ENCODE data around the gene ERGIC1.
A peak's percentile ranks its signal among the peaks of the same experiment; 100 is the strongest.

The ERGIC1 gene

DNA sequence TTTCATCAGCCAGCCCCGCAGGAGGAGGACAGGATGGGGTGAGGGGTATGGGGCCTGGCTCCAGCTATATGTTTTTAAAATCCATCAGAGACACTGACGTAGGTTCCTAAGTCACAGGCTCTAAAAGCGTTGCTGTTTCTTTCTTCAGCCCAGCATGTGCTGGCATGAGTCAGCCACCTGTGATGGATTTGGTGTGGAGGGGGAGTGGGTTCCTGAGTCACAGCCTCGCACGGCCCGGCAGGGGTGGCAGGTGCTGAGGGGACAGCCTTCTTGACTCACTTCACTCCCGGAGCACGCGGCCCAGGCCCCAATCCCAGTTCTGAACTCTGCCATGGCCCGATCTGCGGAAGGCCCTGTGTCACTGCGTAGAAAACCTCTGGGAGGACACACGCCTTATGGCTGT is 86.4 kb downstream of the ERGIC1 start:
- ATAC-seq (no peak), DNase-seq (no peak)
- Mint-ChIP-seq H3K27me3 (no peaks in the 10 kb centered on the region), H3K27ac (no peak overlapping the region), H3K9me3 (no peaks in the 10 kb centered on the region), H3K36me3 (ENCODE audit: low read depth) (peaks cover 4% of the 10 kb centered on the region), H3K4me3 (no peak overlapping the region), H3K4me1 (peaks cover 24% of the 10 kb centered on the region)

DNA sequence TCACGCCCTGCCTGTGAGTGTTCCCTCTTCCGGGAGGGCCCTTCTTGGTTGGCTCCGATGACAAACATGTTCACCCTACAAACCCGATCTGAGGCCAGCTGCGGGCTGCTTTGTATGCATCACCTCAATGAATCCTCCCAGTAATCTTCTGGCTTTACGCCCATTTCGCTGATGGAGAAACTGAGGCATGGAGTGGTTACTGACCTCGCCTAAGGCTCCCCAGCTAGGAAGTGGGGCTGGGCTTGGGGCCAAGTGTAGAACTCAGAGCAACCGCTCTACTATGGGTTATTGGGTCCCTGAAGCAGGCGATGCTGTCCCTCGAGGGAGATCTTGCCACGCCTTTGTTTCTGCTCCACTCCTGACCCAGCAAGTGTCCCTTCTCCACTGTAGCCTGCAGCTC is 86.9 kb downstream of the ERGIC1 start:
- DNase-seq (no peak), ATAC-seq (no peak)
- Mint-ChIP-seq H3K4me3 (no peak overlapping the region), H3K27ac (no peak overlapping the region), H3K36me3 (ENCODE audit: low read depth) (peaks cover 4% of the 10 kb centered on the region), H3K27me3 (no peaks in the 10 kb centered on the region), H3K4me1 (peaks cover 24% of the 10 kb centered on the region), H3K9me3 (no peaks in the 10 kb centered on the region)

DNA sequence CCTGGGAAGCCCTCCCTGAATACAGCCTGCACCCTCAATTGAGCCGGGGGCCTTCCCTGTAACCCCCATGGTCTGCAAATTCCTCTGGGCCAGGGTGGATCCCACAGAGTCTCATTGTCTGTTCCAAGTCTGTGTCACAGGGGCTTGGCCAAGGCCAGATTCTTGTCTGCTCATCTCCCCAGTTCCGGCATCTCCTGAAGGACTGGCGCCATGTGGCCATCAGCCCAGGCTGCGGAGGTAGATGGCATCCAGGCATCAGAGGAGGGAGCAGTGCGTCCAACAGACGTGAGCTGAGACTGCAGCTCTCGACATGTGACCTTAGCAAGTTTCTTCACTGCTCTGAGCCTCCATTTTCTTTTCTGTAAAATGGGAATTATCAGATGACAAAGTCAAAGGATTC is 87.9 kb downstream of the ERGIC1 start:
- H3K4me3 Mint-ChIP-seq: no peak overlapping the region
- H3K9me3 Mint-ChIP-seq: no peaks in the 10 kb centered on the region
- H3K36me3 Mint-ChIP-seq (ENCODE audit: low read depth): peaks cover 4% of the 10 kb centered on the region
- H3K27ac Mint-ChIP-seq: no peak overlapping the region
- ATAC-seq (no peak), DNase-seq (no peak)
- peaks cover 24% of the 10 kb centered on the region for H3K4me1 Mint-ChIP-seq
- no peaks in the 10 kb centered on the region for H3K27me3 Mint-ChIP-seq

DNA sequence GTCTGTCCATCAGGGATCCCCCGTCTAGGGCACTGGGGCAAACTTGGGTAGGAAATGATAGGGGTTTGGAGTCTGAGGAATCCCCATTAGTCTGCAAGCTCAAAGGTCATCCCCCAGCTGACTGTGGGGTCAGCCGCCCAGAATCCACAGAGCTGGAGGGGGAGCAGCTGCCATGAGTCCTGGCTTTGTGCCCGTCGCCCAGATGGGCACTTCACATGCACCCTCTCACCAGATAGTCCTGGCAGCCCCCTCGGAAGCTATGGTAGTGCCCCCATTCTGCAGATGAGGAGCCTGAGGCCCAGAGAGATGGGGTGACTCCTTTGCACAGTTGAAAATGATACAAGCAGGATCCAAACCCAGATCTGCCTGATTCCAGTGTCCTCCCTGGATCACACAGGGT is 89.5 kb downstream of the ERGIC1 start:
- Mint-ChIP-seq H3K4me3 (no peak overlapping the region), H3K27ac (no peak overlapping the region), H3K4me1 (peaks cover 15% of the 10 kb centered on the region), H3K36me3 (ENCODE audit: low read depth) (peaks cover 6% of the 10 kb centered on the region), H3K9me3 (no peaks in the 10 kb centered on the region), H3K27me3 (no peaks in the 10 kb centered on the region)
- DNase-seq (no peak), ATAC-seq (no peak)

DNA sequence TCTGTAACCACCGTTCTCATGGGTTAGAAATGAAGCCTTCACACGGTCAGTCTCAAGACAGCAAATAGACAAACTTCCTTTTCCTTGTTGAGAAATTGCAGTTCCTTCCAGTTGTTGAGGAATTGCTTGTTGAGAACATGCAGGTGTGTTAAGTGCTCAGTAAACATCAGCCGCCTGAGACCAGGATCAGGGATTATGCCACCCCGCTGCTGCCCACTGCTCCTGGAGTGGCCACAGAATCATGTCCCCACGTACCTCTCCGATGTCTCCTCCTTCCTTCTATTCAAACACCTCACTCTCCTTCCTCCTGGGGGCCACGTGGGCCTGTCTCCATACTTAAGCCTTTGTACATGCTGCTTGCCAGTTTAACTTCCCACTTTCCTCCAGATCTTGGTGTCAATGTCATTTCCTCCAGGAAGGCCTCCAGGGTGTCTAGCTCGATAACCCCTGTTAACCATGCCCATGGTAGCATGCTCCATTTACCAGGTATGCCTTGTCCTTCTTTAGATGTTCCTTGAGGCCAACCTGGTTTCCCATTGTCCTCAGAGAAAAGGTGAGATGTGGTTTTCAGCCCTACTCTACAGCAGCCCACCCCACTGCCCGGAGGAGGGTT is 91.4 kb downstream of the ERGIC1 start:
- Mint-ChIP-seq H3K9me3 (no peaks in the 10 kb centered on the region), H3K36me3 (ENCODE audit: low read depth) (peaks cover 2% of the 10 kb centered on the region), H3K27ac (no peak overlapping the region), H3K27me3 (no peaks in the 10 kb centered on the region), H3K4me3 (no peak overlapping the region), H3K4me1 (no peaks in the 10 kb centered on the region)
- DNase-seq (no peak), ATAC-seq (no peak)

DNA sequence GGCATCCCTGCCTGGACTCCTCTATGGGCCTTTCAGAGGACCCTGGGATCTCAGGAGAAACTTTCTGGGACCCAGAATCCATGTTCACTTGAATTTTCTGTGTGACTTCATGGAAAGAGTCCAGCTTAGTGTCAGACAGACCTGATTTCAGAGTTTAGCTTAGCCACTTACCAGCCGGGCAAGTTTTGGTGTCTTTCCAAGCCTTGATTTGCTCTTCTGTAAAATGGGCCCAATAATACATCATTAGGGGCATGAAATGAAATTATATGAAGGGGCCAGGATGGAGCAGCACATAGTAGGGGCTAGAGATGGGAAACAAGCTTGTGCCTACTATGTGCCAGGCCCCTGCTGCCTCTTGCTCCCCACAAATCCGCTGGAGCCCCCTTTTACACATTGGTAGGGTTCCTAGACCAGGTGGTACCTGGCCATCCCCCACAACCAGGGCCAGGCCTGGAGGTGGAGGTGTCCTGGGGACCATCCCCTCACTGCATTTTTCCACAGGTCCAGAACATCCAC is 92.0 kb downstream of the ERGIC1 start:
- Mint-ChIP-seq H3K9me3 (no peaks in the 10 kb centered on the region), H3K27me3 (no peaks in the 10 kb centered on the region), H3K36me3 (ENCODE audit: low read depth) (peaks cover 2% of the 10 kb centered on the region), H3K27ac (no peak overlapping the region), H3K4me3 (no peak overlapping the region), H3K4me1 (no peaks in the 10 kb centered on the region)
- ATAC-seq (no peak), DNase-seq (no peak)

DNA sequence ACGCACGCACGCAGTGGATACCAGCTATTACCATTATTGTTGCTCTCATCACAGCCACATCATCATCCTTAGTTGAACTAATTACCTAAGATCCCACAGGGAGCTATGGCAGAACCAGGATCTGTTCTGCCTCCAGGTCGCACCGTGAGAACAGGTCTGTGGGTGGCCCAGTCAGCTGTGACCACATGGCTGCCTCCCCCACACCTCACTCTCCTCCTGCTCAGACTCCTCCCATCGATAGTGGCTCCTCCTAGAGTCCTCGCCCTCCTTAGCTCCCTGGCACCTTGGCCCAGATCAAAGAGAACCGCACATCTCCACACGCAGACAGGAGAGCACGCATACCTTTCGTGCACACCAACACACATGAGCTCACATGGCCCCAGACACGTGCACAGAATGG is 92.7 kb downstream of the ERGIC1 start:
- no peaks in the 10 kb centered on the region for H3K4me1 Mint-ChIP-seq
- H3K27ac Mint-ChIP-seq: no peak overlapping the region
- peaks cover 2% of the 10 kb centered on the region for H3K36me3 Mint-ChIP-seq (ENCODE audit: low read depth)
- no peaks in the 10 kb centered on the region for H3K27me3 Mint-ChIP-seq
- H3K4me3 Mint-ChIP-seq: no peak overlapping the region
- H3K9me3 Mint-ChIP-seq: no peaks in the 10 kb centered on the region
- no peak for DNase-seq
- peak; percentile 22 for ATAC-seq

DNA sequence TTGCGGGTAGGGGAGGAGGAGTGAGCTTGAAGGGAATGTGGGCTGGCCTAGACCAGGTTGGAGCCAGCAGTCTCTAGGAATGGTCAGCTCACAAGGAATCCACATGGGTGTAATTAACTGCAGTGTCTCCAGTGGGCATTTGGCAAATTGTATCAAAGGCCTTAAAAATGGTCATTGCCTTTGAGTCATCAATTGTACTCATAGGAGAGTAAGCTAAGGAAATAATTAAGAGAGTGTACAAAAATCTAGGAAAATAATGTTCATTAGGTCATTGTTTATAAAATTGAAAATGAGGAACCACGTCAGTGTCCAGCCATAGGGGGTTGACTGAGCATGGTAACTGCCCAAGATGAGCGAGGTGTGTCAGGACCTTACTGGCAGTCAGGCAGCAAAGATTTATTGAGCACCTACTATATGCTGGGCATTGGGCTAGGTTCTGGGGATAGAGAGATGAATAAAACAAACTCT is 95.4 kb downstream of the ERGIC1 start:
- peaks cover 4% of the 10 kb centered on the region for H3K4me1 Mint-ChIP-seq

DNA sequence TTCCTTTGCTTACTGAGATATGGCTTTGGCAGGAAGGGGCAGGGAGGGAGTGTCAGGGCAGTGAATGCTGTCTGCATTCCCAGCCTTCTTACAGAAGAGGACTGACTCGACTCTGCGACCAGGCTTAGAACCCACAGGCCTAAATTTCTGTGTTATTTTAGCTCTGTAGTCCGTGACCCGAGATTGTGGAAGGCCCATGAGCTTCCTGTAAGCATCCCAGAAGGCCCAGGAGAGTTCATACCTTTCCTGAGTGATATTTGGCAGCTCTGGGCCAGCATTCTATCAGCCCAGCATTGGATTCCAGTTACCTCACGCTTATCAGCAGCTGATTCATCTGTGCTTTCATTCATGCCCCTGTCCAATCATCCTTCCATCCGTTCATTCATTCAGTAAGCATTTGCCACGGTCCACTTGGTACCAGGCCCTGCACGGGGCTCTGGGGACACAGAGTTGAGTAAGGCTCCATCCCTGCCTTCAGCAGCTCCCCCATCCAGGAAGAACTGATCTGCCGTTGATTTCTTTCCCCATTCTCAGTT is 97.0 kb downstream of the ERGIC1 start:
- H3K36me3 Mint-ChIP-seq (ENCODE audit: low read depth): peaks cover 2% of the 10 kb centered on the region
- H3K4me1 Mint-ChIP-seq: peaks cover 4% of the 10 kb centered on the region
- DNase-seq (no peak), ATAC-seq (peak; percentile 20)
- H3K27me3 Mint-ChIP-seq: no peaks in the 10 kb centered on the region
- H3K4me3 Mint-ChIP-seq: no peak overlapping the region
- no peak overlapping the region for H3K27ac Mint-ChIP-seq
- no peaks in the 10 kb centered on the region for H3K9me3 Mint-ChIP-seq

More for the DNA sequence above, 95.4 kb downstream of the ERGIC1 start:
- DNase-seq (no peak), ATAC-seq (no peak)
- Mint-ChIP-seq H3K27ac (no peak overlapping the region), H3K9me3 (no peaks in the 10 kb centered on the region), H3K27me3 (no peaks in the 10 kb centered on the region), H3K4me3 (no peak overlapping the region), H3K36me3 (ENCODE audit: low read depth) (peaks cover 2% of the 10 kb centered on the region)

DNA sequence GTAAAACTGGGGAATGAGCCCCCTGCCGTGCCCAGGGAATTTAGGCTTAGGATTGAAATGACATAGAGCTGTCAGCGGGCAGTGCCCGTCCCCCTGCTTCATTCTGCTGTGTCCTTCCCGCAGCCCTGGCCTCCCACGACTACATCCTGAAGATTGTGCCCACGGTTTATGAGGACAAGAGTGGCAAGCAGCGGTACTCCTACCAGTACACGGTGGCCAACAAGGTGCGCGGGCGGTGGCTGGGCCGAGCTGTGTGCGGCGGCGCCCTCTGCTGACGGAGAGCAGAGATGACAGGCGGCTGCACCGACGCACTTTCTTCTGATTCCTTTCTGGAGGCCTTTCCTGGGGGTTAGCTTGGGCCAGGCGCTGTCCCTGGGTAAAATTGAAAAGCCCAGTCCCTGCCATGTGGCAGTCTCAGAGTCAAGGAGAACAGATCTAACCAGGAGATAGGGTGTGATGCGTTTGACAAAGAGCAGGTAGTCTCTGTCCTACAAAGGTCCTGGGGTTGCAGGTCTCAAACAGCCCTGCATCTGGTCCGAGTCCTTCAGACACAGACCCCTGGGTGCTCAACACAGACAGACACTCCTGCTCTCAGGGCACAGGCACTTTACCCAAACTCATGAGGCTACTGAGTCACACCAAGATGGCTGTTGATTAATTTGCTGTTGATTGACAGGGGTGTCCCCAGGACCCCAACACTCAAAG is 98.4 kb downstream of the ERGIC1 start:
- Mint-ChIP-seq H3K9me3 (no peaks in the 10 kb centered on the region), H3K36me3 (ENCODE audit: low read depth) (peaks cover 5% of the 10 kb centered on the region), H3K4me1 (peaks cover 4% of the 10 kb centered on the region), H3K27me3 (no peaks in the 10 kb centered on the region), H3K4me3 (no peak overlapping the region), H3K27ac (no peak overlapping the region)
- peak; percentile 73 for DNase-seq
- ATAC-seq: peak; percentile 81

DNA sequence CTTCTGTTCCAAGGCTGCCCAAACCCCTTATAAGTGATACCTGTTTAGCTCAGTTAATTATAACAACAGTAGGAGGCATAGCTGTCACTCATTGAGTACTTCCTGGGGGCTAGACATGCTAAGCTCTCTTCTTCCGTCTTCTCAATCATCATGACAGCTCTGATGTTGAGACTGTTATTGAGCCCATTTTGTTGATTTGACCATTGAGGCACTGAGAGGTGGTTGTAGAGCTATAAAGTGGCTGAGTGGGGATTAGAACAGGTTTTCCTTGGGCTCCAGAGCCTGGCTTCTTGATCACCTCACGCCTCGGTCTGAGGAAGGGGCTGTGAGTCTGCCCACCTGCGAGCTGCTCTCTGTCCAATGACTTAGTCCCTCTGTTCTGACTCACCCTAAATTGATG is 99.2 kb downstream of the ERGIC1 start:
- ATAC-seq (no peak), DNase-seq (no peak)
- Mint-ChIP-seq H3K4me1 (peaks cover 4% of the 10 kb centered on the region), H3K36me3 (ENCODE audit: low read depth) (peaks cover 3% of the 10 kb centered on the region), H3K27me3 (no peaks in the 10 kb centered on the region), H3K27ac (no peak overlapping the region), H3K9me3 (no peaks in the 10 kb centered on the region), H3K4me3 (no peak overlapping the region)

DNA sequence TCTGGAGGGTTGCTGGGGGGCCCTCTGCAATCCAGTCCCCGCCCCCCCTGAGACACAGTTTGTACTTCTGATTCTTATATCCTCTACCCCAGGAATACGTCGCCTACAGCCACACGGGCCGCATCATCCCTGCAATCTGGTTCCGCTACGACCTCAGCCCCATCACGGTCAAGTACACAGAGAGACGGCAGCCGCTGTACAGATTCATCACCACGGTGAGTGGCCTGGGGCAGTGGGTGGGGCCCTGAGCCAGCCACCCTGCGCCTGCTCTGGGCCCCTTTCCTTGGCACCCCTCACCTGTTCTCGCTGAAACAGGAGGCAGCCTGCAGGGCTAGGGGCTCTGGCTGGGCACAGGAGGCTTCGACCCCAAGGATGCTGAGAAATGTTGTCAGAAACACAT is 101.0 kb downstream of the ERGIC1 start:
- H3K27me3 Mint-ChIP-seq: no peaks in the 10 kb centered on the region
- DNase-seq (no peak), ATAC-seq (no peak)
- H3K4me3 Mint-ChIP-seq: no peak overlapping the region
- H3K36me3 Mint-ChIP-seq (ENCODE audit: low read depth): peaks cover 3% of the 10 kb centered on the region
- no peak overlapping the region for H3K27ac Mint-ChIP-seq
- H3K9me3 Mint-ChIP-seq: no peaks in the 10 kb centered on the region
- peaks cover 4% of the 10 kb centered on the region for H3K4me1 Mint-ChIP-seq

DNA sequence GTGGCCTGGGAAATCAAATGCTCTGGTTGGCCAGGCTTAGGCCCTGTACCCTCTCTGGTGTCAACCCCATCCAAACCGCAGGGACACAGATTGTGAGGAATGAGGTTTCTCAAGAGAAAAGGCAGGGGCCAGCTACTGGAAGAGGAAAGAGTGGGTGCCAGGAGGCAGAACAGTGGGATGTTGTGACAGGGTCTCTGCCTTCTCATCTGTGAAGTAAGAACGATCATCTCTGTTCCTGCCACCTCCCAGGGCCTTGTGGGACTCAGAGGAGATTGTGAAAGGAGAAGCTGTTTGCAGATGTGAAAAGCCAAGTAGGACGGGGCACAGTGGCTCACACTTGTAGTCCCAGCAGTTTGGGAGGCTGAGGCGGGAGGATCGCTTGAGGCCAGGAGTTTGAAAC is 102.3 kb downstream of the ERGIC1 start:
- DNase-seq (no peak), ATAC-seq (no peak)
- Mint-ChIP-seq H3K4me3 (no peak overlapping the region), H3K9me3 (no peaks in the 10 kb centered on the region), H3K36me3 (ENCODE audit: low read depth) (peaks cover 3% of the 10 kb centered on the region), H3K4me1 (peaks cover 4% of the 10 kb centered on the region), H3K27me3 (no peaks in the 10 kb centered on the region), H3K27ac (no peak overlapping the region)

DNA sequence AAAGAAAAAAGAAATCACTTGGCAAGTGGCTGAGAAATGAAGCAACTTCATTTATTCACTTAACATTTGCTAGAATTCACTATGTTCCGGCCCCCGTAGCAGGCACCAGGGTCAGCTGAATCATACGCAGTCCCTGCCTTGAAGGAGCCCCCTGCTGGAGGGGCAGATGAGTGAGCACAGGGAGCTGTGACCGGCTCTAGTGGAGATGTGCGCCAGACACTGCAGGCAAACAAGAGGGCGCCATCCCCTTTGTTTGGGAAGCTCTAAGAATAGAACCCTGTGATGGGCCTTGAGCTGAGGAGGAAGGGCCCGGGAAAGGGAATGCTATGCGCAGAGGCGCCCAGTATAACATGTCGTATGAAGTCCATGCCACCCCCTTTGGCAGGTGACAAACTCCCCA is 105.0 kb downstream of the ERGIC1 start:
- Mint-ChIP-seq H3K4me1 (no peaks in the 10 kb centered on the region), H3K27ac (no peak overlapping the region)

DNA sequence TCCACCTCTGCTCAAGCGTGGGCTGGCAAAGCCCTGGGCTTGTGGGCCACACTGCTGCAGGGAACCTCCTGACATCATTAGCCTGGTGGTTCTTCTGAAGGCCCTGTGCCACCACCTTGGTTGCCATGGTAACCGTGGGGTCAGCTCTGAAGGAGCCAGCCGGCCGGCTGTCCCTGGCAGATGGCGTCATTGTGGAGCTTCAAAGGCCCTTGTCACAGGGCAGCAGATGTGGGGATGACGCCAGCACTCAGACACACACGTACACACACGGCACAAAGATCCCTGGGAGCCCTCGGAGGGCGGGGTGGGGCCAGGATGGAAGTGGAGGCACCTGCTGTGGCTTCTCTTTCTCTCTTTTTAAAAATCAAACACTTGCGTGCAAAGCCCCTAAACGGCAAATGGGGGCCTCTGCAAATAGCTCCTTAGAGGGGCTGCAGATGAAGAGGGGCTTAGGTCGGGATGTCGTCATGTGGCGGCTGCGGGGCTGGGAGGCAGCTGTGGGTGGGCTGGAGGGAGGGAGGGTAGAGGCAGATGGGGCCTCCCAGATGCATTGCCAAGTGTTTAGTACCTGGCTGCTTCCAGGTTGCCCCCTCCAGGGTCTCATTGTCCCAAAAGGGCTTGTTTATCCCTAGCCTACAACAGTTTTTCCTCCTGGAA is 105.7 kb downstream of the ERGIC1 start:
- Mint-ChIP-seq H3K36me3 (ENCODE audit: low read depth) (peaks cover 3% of the 10 kb centered on the region), H3K4me3 (no peak overlapping the region), H3K27ac (no peak overlapping the region)

More for the DNA sequence above, 105.0 kb downstream of the ERGIC1 start:
- peak; percentile 42 for ATAC-seq
- DNase-seq: peak; percentile 17
- Mint-ChIP-seq H3K36me3 (ENCODE audit: low read depth) (peaks cover 3% of the 10 kb centered on the region), H3K27me3 (no peaks in the 10 kb centered on the region), H3K9me3 (no peaks in the 10 kb centered on the region), H3K4me3 (no peak overlapping the region)

More for the DNA sequence above, 105.7 kb downstream of the ERGIC1 start:
- Mint-ChIP-seq H3K27me3 (no peaks in the 10 kb centered on the region), H3K4me1 (no peaks in the 10 kb centered on the region), H3K9me3 (no peaks in the 10 kb centered on the region)
- no peak for DNase-seq
- ATAC-seq: no peak
